ENCODE measurements around the gene LIN7A.

LIN7A gene

GRCh38 chr12:80798281-80798680 lies 139.5 kb downstream of the LIN7A start:
- H3K9me3 ChIP-seq (ENCODE audit: insufficient read depth, low read depth, low read length), result no peaks in the 10 kb centered on the region
- H3K36me3 ChIP-seq (ENCODE audit: insufficient read depth, low read length), result no peaks in the 10 kb centered on the region
- no peaks in the 10 kb centered on the region for H3K4me1 ChIP-seq (ENCODE audit: insufficient read depth, low read length, poor library complexity, severe bottlenecking)
- no peaks in the 10 kb centered on the region for H3K9me2 ChIP-seq (replicated peaks; ENCODE audit: low read depth, low read length)
- H3K4me3 ChIP-seq (ENCODE audit: low read length, poor library complexity, severe bottlenecking), result no peak overlapping the region
- no peak overlapping the region for H3K4me2 ChIP-seq (ENCODE audit: low read depth, low read length, poor library complexity, severe bottlenecking)
- H3K27me3 ChIP-seq (ENCODE audit: insufficient read depth, low read length, poor library complexity, severe bottlenecking), result no peaks in the 10 kb centered on the region
- no peaks in the 10 kb centered on the region for H3K79me2 ChIP-seq (ENCODE audit: insufficient read depth, low read length)
- TF ChIP-seq CTCF (conservative IDR thresholded peaks at IDR 0.05; ENCODE audit: low read length), result no peak
- TF ChIP-seq EZH2phosphoT487 (IDR thresholded peaks at IDR 0.05; ENCODE audit: borderline replicate concordance), result no peak
- no peaks in the 10 kb centered on the region for H3F3A ChIP-seq (ENCODE audit: low read depth)
- H4K20me1 ChIP-seq (ENCODE audit: insufficient read depth, low read length, poor library complexity, severe bottlenecking), result no peaks in the 10 kb centered on the region
- H3K9ac ChIP-seq (ENCODE audit: low read depth, low read length, poor library complexity, severe bottlenecking), result no peak overlapping the region
- H2AFZ ChIP-seq (ENCODE audit: low read length), result no peak overlapping the region

GRCh38 chr12:80794551-80794950 lies 143.2 kb downstream of the LIN7A start:
- Histone ChIP-seq H3K4me1 (ENCODE audit: insufficient read depth, low read length, poor library complexity, severe bottlenecking) (no peaks in the 10 kb centered on the region), H3K9me2 (replicated peaks; ENCODE audit: low read depth, low read length) (no peaks in the 10 kb centered on the region), H3F3A (ENCODE audit: low read depth) (no peaks in the 10 kb centered on the region), H2AFZ (ENCODE audit: low read length) (no peak overlapping the region), H3K9me3 (ENCODE audit: insufficient read depth, low read depth, low read length) (no peaks in the 10 kb centered on the region), H3K9ac (ENCODE audit: low read depth, low read length, poor library complexity, severe bottlenecking) (no peak overlapping the region), H3K36me3 (ENCODE audit: insufficient read depth, low read length) (no peaks in the 10 kb centered on the region), H3K4me2 (ENCODE audit: low read depth, low read length, poor library complexity, severe bottlenecking) (no peak overlapping the region), H3K4me3 (ENCODE audit: low read length, poor library complexity, severe bottlenecking) (no peak overlapping the region), H3K27me3 (ENCODE audit: insufficient read depth, low read length, poor library complexity, severe bottlenecking) (no peaks in the 10 kb centered on the region), H4K20me1 (ENCODE audit: insufficient read depth, low read length, poor library complexity, severe bottlenecking) (no peaks in the 10 kb centered on the region), H3K79me2 (ENCODE audit: insufficient read depth, low read length) (no peaks in the 10 kb centered on the region)
- TF ChIP-seq EZH2phosphoT487 (IDR thresholded peaks at IDR 0.05; ENCODE audit: borderline replicate concordance) (no peak), CTCF (conservative IDR thresholded peaks at IDR 0.05; ENCODE audit: low read length) (no peak)

GRCh38 chr12:80792861-80793260 lies 144.9 kb downstream of the LIN7A start:
- Histone ChIP-seq H4K20me1 (ENCODE audit: insufficient read depth, low read length, poor library complexity, severe bottlenecking) (no peaks in the 10 kb centered on the region), H3K4me3 (ENCODE audit: low read length, poor library complexity, severe bottlenecking) (no peak overlapping the region), H3K36me3 (ENCODE audit: insufficient read depth, low read length) (no peaks in the 10 kb centered on the region), H3K9ac (ENCODE audit: low read depth, low read length, poor library complexity, severe bottlenecking) (no peak overlapping the region), H3K4me2 (ENCODE audit: low read depth, low read length, poor library complexity, severe bottlenecking) (no peak overlapping the region), H3K4me1 (ENCODE audit: insufficient read depth, low read length, poor library complexity, severe bottlenecking) (no peaks in the 10 kb centered on the region), H3K9me3 (ENCODE audit: insufficient read depth, low read depth, low read length) (no peaks in the 10 kb centered on the region), H3K9me2 (replicated peaks; ENCODE audit: low read depth, low read length) (no peaks in the 10 kb centered on the region), H2AFZ (ENCODE audit: low read length) (no peak overlapping the region), H3F3A (ENCODE audit: low read depth) (no peaks in the 10 kb centered on the region), H3K27me3 (ENCODE audit: insufficient read depth, low read length, poor library complexity, severe bottlenecking) (no peaks in the 10 kb centered on the region), H3K79me2 (ENCODE audit: insufficient read depth, low read length) (no peaks in the 10 kb centered on the region)
- TF ChIP-seq EZH2phosphoT487 (IDR thresholded peaks at IDR 0.05; ENCODE audit: borderline replicate concordance), result no peak
- no peak for TF ChIP-seq CTCF (conservative IDR thresholded peaks at IDR 0.05; ENCODE audit: low read length)
